BE2C (cell line): Measurements from ENCODE around the gene GRIA2.

ENCODE experiments used
- DNase-seq: peaks from one replicate; pipeline ENCODE4 v3.0.0-alpha.2; 2020
- H3K27me3 ChIP-seq: fragments of 250-450 bp; sonication (Bioruptor Pico); 2 replicates; pipeline ENCODE4 v1.5.1; 2020; ENCODE audit warnings: mild to moderate bottlenecking
- H3K36me3 ChIP-seq: fragments of 250-450 bp; sonication (Bioruptor Pico); 2 replicates; pipeline ENCODE4 v1.5.1; 2020; ENCODE audit warnings: mild to moderate bottlenecking
- H3K4me1 ChIP-seq: fragments of 250-450 bp; sonication (Bioruptor Pico); 2 replicates; pipeline ENCODE4 v1.5.1; 2020
- H3K4me3 ChIP-seq: 2 replicates; pipeline ENCODE4 v1.5.1; 2011; ENCODE audit warnings: low read depth, low read length
- H3K9me3 ChIP-seq: fragments of 250-450 bp; sonication (Bioruptor Pico); 2 replicates; pipeline ENCODE4 v1.5.1; 2020
- TF ChIP-seq, protein P1 (sequence below): IDR thresholded peaks from 2 replicates; pipeline ENCODE4 v1.5.1; 2012; ENCODE audit warnings: mild to moderate bottlenecking, low read depth, low read length

GRIA2 gene

GRCh38 chr4:157358439-157358838 lies 137.9 kb downstream of the GRIA2 start:
- H3K27me3 ChIP-seq = no peaks in the 10 kb centered on the region
- no peak for DNase-seq
- H3K4me1 ChIP-seq = no peaks in the 10 kb centered on the region
- TF ChIP-seq, protein P1, sequence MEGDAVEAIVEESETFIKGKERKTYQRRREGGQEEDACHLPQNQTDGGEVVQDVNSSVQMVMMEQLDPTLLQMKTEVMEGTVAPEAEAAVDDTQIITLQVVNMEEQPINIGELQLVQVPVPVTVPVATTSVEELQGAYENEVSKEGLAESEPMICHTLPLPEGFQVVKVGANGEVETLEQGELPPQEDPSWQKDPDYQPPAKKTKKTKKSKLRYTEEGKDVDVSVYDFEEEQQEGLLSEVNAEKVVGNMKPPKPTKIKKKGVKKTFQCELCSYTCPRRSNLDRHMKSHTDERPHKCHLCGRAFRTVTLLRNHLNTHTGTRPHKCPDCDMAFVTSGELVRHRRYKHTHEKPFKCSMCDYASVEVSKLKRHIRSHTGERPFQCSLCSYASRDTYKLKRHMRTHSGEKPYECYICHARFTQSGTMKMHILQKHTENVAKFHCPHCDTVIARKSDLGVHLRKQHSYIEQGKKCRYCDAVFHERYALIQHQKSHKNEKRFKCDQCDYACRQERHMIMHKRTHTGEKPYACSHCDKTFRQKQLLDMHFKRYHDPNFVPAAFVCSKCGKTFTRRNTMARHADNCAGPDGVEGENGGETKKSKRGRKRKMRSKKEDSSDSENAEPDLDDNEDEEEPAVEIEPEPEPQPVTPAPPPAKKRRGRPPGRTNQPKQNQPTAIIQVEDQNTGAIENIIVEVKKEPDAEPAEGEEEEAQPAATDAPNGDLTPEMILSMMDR = no peak
- no peaks in the 10 kb centered on the region for H3K36me3 ChIP-seq
- H3K4me3 ChIP-seq = no peak overlapping the region
- H3K9me3 ChIP-seq = no peaks in the 10 kb centered on the region

- Histone ChIP-seq H3K36me3 (no peaks in the 10 kb centered on the region), H3K4me1 (no peaks in the 10 kb centered on the region), H3K9me3 (no peaks in the 10 kb centered on the region), H3K27me3 (no peaks in the 10 kb centered on the region), H3K4me3 (no peak overlapping the region)
- no peak for DNase-seq
- TF ChIP-seq, protein P1 = no peak
These were observed 138.3 kb downstream of the GRIA2 start for GRCh38 chr4:157358851-157359250.

GRCh38 chr4:157363360-157363759 lies 142.8 kb downstream of the GRIA2 start:
- Histone ChIP-seq H3K4me3 (no peak overlapping the region), H3K4me1 (no peaks in the 10 kb centered on the region), H3K9me3 (no peaks in the 10 kb centered on the region), H3K36me3 (no peaks in the 10 kb centered on the region), H3K27me3 (no peaks in the 10 kb centered on the region)
- no peak for DNase-seq
- TF ChIP-seq, protein P1 = no peak

GRCh38 chr4:157372154-157372553 lies 151.6 kb downstream of the GRIA2 start:
- TF ChIP-seq, protein P1 = no peak

DNA sequence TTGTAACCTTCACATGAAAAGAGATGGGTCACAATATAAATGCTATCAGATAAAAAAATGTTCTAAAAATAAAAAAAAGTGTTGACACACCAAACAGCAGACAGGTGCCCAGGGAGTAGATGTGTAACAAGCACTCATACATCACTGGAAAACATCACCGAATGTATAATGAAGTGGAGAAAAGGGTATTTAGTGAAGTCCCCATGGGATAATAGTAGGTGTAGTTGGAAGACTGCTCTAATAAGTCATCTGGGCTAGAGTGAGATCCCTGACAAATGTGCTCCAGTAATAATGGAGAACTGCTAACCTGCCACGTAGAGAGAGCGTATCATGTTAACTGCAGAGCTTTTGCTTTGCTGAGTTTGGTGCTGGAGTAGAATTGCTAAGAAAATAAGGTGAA lies 152.0 kb downstream of the GRIA2 start:
- H3K9me3 ChIP-seq = no peaks in the 10 kb centered on the region
- DNase-seq = no peak
- H3K4me3 ChIP-seq = no peak overlapping the region
- H3K36me3 ChIP-seq = no peaks in the 10 kb centered on the region
- TF ChIP-seq, protein P1 = no peak
- H3K4me1 ChIP-seq = no peaks in the 10 kb centered on the region
- H3K27me3 ChIP-seq = peaks cover 4% of the 10 kb centered on the region; the same call in 1 of the 2 replicates

More at GRCh38 chr4:157372154-157372553, 151.6 kb downstream of the GRIA2 start:
- Histone ChIP-seq H3K27me3 (peaks cover 4% of the 10 kb centered on the region; the same call in 1 of the 2 replicates), H3K4me3 (no peak overlapping the region), H3K9me3 (no peaks in the 10 kb centered on the region), H3K36me3 (no peaks in the 10 kb centered on the region), H3K4me1 (no peaks in the 10 kb centered on the region)
- no peak for DNase-seq

GRCh38 chr4:157389741-157390140 lies 169.2 kb downstream of the GRIA2 start:
- TF ChIP-seq, protein P1 = no peak
- no peaks in the 10 kb centered on the region for H3K36me3 ChIP-seq
- DNase-seq = no peak
- H3K4me3 ChIP-seq = no peak overlapping the region
- no peaks in the 10 kb centered on the region for H3K27me3 ChIP-seq
- H3K4me1 ChIP-seq = no peaks in the 10 kb centered on the region
- no peaks in the 10 kb centered on the region for H3K9me3 ChIP-seq
